ENCODE data around the gene ZNF28.
"Not testable (repeated sequence)": the region's sequence is repeated elsewhere in the genome, so short reads cannot be mapped to it uniquely, and the experiment has no call there.

The ZNF28 gene

DNA sequence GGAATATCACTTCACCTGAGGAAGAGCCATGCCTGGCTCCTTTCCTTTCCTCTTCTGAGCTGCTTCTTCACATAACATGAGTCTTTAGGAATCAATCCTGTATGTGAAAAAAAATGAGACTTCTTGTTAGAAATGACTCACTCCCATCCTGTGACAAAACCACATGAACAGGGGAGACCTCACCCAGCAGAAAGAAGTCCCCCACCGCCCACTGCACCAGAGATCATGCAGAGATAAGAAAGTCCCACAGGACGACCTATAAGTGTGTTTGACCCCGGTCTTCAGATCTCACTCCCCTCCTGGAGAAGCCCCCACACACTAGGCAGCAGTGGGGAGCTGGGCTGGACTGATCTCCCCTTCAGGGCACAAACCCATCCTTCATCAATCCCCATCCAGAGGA, 42.6 kb downstream of the ZNF28 start:
- no peak for DNase-seq (ENCODE audit: low spot score)

DNA sequence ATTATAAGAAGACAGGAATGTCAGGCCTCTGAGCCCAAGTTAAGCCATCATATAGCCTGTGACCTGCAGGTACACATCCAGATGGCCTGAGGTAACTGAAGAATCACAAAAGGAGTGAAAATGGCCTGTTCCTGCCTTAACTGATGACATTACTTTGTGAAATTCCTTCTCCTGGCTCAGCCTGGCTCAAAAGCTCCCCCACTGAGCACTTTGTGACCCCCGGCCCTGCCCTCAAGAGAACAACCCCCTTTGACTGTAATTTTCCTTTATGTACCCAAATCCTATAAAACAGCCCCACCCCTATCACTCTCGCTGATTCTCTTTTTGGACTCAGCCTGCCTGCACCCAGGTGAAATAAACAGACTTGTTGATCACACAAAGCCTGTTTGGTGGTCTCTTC, 65.0 kb downstream of the ZNF28 start:
- DNase-seq (ENCODE audit: low spot score), result not testable (repeated sequence)

- no peak for DNase-seq (ENCODE audit: low spot score)
Observed at GRCh38 chr19:52749780-52750179, 71.7 kb downstream of the ZNF28 start.

DNA sequence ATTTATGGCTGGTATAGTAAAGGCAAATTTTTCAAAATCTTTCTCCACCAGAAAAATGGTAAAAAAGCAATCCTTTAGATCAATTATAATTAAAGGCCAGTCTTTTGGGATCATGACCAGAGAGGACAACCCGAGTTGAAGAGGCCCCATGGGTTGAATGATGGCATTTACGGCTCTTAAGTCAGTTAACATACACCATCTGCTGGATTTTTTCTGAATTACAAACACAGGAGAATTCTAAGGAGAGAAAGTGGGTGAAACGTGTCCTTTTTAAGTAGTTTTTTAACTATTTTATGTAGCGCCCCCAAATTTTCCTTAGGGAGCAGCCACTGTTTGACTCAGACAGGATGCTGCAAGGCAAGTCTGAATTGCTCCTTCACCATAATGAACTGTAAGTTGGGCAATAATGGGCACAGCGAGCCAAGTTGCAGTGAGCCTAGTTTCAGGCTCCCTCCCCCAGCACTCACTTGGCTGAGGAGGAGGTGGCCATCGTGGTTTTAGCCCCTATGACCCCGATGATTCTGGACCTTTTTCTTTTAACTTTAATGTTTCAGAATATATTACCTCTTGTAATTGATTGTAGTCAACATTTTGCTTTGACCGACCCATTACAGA, 73.0 kb downstream of the ZNF28 start:
- DNase-seq (ENCODE audit: low spot score), result peak; percentile 52

Data from GM03348 (cell line).